ENCODE data around the gene TLE2.
A peak's percentile ranks its signal among the peaks of the same experiment; 100 is the strongest.

TLE2 gene

GRCh38 chr19:2950286-2951124 lies 78.6 kb downstream of the TLE2 start:
- Mint-ChIP-seq H3K4me3 (peak overlapping the region; percentile 98), H3K27ac (peak overlapping the region; percentile 98), H3K36me3 (ENCODE audit: low read depth) (peaks cover 16% of the 10 kb centered on the region), H3K9me3 (no peaks in the 10 kb centered on the region), H3K4me1 (peaks cover 18% of the 10 kb centered on the region), H3K27me3 (ENCODE audit: low read depth, poor library complexity) (peaks cover 18% of the 10 kb centered on the region)
- DNase-seq, result peak; percentile 100
- TF ChIP-seq CTCF (IDR thresholded peaks at IDR 0.05), result no peak

- peaks cover 15% of the 10 kb centered on the region for H3K27me3 Mint-ChIP-seq (ENCODE audit: low read depth, poor library complexity)
- peak overlapping the region; percentile 98 for H3K4me3 Mint-ChIP-seq
- no peaks in the 10 kb centered on the region for H3K9me3 Mint-ChIP-seq
- peak; percentile 18 for DNase-seq
- H3K27ac Mint-ChIP-seq, result peak overlapping the region; percentile 98
- H3K4me1 Mint-ChIP-seq, result peaks cover 18% of the 10 kb centered on the region
- TF ChIP-seq CTCF (IDR thresholded peaks at IDR 0.05), result no peak
- H3K36me3 Mint-ChIP-seq (ENCODE audit: low read depth), result peaks cover 16% of the 10 kb centered on the region
These were observed 79.2 kb downstream of the TLE2 start for GRCh38 chr19:2949939-2950285.
